ENCODE results near the gene EXOC3.

The EXOC3 gene

DNA sequence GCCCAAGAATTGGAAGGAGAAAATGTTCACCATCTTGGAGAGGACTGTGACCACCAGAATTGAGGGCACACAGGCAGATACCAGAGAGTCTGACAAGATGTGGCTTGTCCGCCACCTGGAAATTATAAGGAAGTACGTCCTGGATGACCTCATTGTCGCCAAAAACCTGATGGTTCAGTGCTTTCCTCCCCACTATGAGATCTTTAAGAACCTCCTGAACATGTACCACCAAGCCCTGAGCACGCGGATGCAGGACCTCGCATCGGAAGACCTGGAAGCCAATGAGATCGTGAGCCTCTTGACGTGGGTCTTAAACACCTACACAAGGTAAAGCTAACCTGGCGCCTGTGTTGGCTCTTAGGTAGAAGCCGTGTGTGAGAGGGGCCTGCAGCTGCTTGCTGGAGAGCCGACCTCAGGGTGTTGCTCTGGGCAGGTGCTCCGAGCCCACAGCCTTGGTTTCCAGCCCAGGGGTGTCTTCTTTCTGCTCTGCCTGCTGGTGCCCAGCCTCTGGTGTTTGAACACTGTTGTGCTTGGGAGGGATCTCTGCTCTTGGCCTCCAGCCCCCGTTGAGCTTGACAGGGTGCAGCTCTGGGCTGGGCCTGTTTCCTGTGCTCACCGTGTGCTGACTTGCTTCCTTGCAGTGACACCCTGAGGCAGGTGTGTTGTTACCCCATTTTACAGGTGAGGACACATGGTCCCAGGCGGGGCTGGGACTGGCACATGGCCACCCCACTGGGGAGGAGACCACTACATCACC lies 10.9 kb downstream of the EXOC3 start:
- H3K27me3 ChIP-seq (ENCODE audit: control insufficient read depth in 1 of 2, insufficient read depth in 2 of 2, low read length in 2 of 2), result no peaks in the 10 kb centered on the region
- peaks cover 0 to 8% of the 10 kb centered on the region in 2 donors for H3K9me3 ChIP-seq (ENCODE audit: control insufficient read depth in 2 of 2, low read length in 2 of 2)
- no peak overlapping the region for H3K9ac ChIP-seq (ENCODE audit: low read length in 2 of 2)
- no peak overlapping the region for H3K4me3 ChIP-seq (ENCODE audit: low read length in 2 of 2)
- H3K4me1 ChIP-seq (ENCODE audit: control insufficient read depth, insufficient read depth, low read length), result no peaks in the 10 kb centered on the region
- H3K27ac ChIP-seq (ENCODE audit: low read length), result no peak overlapping the region
- H3K36me3 ChIP-seq (ENCODE audit: control insufficient read depth in 2 of 2, insufficient read depth in 2 of 2, low read length in 2 of 2), result peaks cover 57 to 64% of the 10 kb centered on the region in 2 donors

DNA sequence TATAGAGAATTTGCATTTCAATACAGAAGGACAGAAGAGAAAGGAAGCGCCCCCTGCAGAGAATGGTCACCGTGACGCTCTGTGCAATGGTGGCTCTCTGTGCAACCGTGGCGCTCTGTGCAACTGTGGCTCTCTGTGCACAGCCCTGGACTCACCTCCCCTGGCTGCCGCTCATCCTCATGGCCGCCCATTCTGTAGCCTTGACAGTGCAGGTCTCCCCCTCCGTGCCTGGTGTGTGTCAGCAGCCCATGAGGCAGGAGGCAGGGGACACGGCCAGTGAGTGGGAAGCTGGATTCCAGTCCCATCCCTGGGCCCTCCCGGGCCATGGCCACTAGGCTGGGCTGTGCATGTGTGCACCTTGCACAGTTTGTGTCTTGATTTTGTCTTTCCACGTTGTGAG lies 12.0 kb downstream of the EXOC3 start:
- H3K36me3 ChIP-seq (ENCODE audit: control insufficient read depth in 2 of 2, insufficient read depth in 2 of 2, low read length in 2 of 2), result peaks cover 56 to 63% of the 10 kb centered on the region in 2 donors
- no peak overlapping the region for H3K4me3 ChIP-seq (ENCODE audit: low read length in 2 of 2)
- H3K9ac ChIP-seq (ENCODE audit: low read length in 2 of 2), result no peak overlapping the region
- no peaks in the 10 kb centered on the region for H3K4me1 ChIP-seq (ENCODE audit: control insufficient read depth, insufficient read depth, low read length)
- H3K27me3 ChIP-seq (ENCODE audit: control insufficient read depth in 1 of 2, insufficient read depth in 2 of 2, low read length in 2 of 2), result no peaks in the 10 kb centered on the region
- peaks cover 0 to 8% of the 10 kb centered on the region in 2 donors for H3K9me3 ChIP-seq (ENCODE audit: control insufficient read depth in 2 of 2, low read length in 2 of 2)
- no peak overlapping the region for H3K27ac ChIP-seq (ENCODE audit: low read length)

DNA sequence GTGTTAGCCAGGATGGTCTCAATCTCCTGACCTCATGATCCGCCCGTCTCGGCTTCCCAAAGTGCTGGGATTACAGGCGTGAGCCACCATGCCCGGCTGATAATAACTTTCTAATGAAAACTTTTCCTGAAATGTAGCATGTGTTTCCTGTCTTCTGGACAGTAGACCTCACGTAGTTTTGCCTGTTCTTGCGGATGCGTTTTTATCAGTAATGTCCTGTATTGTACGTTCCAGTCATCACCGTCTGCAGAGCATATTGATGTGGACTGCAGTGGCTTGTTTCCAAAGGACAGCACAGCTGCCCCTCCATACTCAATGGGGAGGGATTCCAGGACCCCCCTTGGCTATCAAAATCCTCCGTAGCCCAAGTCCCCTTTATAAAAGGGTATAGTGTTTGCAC lies 12.8 kb downstream of the EXOC3 start:
- Histone ChIP-seq H3K9me3 (ENCODE audit: control insufficient read depth in 2 of 2, low read length in 2 of 2) (peaks cover 0 to 8% of the 10 kb centered on the region in 2 donors), H3K36me3 (ENCODE audit: control insufficient read depth in 2 of 2, insufficient read depth in 2 of 2, low read length in 2 of 2) (peaks cover 63 to 65% of the 10 kb centered on the region in 2 donors), H3K9ac (ENCODE audit: low read length in 2 of 2) (no peak overlapping the region), H3K4me1 (ENCODE audit: control insufficient read depth, insufficient read depth, low read length) (no peaks in the 10 kb centered on the region), H3K4me3 (ENCODE audit: low read length in 2 of 2) (no peak overlapping the region), H3K27ac (ENCODE audit: low read length) (no peak overlapping the region), H3K27me3 (ENCODE audit: control insufficient read depth in 1 of 2, insufficient read depth in 2 of 2, low read length in 2 of 2) (no peaks in the 10 kb centered on the region)

DNA sequence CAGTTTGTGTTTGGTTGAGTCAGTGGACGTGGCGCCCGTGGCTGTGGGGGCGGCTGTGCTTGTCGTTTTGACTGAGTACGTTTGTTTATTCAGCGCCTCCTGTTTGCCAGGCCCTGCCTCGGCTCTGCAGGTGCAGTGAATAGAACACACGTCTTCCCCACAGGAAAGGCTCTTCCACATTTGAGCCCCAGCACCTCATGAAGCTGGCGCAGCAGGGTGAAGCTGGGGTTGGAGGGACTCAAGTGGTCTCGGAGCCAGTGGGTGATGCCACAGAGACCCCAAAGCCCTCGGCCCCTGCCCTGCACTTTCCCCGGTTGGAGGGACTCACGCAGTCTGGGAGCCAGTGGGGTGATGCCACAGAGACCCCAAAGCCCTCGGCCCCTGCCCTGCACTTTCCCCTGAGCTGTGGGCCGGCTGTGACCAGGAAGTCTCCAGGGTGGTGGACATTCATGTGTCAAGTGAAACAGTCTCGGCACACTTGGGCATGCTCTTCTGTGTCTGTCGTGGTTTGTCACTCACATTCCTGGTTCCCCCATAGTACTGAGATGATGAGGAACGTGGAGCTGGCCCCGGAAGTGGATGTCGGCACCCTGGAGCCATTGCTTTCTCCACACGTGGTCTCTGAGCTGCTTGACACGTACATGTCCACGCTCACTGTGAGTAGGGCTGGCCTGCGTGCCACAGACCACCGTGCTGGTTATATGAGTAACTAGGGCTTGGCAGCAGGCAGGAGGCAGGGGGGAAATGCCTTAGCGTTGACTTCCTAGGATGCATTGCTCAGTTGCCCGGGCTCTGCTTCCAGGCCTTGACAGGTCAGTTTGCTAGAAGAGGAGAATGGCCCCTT lies 13.6 kb downstream of the EXOC3 start:
- no peaks in the 10 kb centered on the region for H3K27me3 ChIP-seq (ENCODE audit: control insufficient read depth in 1 of 2, insufficient read depth in 2 of 2, low read length in 2 of 2)
- H3K9me3 ChIP-seq (ENCODE audit: control insufficient read depth in 2 of 2, low read length in 2 of 2), result peaks cover 0 to 5% of the 10 kb centered on the region in 2 donors
- H3K4me3 ChIP-seq (ENCODE audit: low read length in 2 of 2), result no peak overlapping the region
- no peaks in the 10 kb centered on the region for H3K4me1 ChIP-seq (ENCODE audit: control insufficient read depth, insufficient read depth, low read length)
- peaks cover 62 to 64% of the 10 kb centered on the region in 2 donors for H3K36me3 ChIP-seq (ENCODE audit: control insufficient read depth in 2 of 2, insufficient read depth in 2 of 2, low read length in 2 of 2)
- no peak overlapping the region for H3K27ac ChIP-seq (ENCODE audit: low read length)
- H3K9ac ChIP-seq (ENCODE audit: low read length in 2 of 2), result no peak overlapping the region

DNA sequence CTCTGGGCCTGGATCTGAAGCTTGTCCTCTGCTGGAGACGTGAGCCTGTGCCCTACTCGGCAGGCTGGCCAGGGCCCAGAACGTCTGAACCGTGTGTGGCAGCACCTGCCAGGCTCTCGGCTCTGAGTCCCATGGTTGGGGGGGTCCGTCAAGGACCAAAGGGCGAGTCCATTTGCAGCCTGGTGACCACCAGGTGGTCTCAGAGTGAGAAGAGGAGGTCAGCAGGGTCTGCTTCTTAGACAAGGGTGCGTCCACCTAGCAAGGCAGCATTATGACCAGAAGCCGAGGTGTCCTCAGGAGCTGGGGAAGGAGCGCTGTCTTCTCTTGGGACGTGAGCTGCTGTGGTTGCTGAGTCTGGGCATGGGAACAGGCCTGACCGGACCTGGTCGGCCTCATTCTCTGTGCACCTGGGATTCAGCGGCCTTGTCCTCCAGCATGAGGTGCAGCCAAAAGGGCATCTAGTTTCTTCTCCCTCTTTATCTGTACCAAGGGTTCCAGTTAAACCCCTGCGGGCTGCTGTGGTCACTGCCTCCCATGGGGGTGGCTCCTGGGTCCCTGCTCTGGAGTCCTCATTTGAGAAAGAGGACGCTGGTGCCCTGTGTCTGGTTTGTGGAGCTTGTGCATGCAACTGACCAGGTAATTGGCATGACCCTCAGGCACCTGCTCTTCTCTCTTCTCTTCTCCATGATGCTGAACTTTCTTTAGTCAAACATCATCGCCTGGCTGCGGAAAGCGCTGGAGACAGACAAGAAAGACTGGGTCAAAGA lies 14.4 kb downstream of the EXOC3 start:
- H3K27me3 ChIP-seq (ENCODE audit: control insufficient read depth in 1 of 2, insufficient read depth in 2 of 2, low read length in 2 of 2), result no peaks in the 10 kb centered on the region
- no peak overlapping the region for H3K27ac ChIP-seq (ENCODE audit: low read length)
- no peaks in the 10 kb centered on the region for H3K4me1 ChIP-seq (ENCODE audit: control insufficient read depth, insufficient read depth, low read length)
- no peak overlapping the region for H3K4me3 ChIP-seq (ENCODE audit: low read length in 2 of 2)
- no peaks in the 10 kb centered on the region for H3K9me3 ChIP-seq (ENCODE audit: control insufficient read depth in 2 of 2, low read length in 2 of 2)
- no peak overlapping the region for H3K9ac ChIP-seq (ENCODE audit: low read length in 2 of 2)
- H3K36me3 ChIP-seq (ENCODE audit: control insufficient read depth in 2 of 2, insufficient read depth in 2 of 2, low read length in 2 of 2), result peaks cover 63 to 67% of the 10 kb centered on the region in 2 donors

DNA sequence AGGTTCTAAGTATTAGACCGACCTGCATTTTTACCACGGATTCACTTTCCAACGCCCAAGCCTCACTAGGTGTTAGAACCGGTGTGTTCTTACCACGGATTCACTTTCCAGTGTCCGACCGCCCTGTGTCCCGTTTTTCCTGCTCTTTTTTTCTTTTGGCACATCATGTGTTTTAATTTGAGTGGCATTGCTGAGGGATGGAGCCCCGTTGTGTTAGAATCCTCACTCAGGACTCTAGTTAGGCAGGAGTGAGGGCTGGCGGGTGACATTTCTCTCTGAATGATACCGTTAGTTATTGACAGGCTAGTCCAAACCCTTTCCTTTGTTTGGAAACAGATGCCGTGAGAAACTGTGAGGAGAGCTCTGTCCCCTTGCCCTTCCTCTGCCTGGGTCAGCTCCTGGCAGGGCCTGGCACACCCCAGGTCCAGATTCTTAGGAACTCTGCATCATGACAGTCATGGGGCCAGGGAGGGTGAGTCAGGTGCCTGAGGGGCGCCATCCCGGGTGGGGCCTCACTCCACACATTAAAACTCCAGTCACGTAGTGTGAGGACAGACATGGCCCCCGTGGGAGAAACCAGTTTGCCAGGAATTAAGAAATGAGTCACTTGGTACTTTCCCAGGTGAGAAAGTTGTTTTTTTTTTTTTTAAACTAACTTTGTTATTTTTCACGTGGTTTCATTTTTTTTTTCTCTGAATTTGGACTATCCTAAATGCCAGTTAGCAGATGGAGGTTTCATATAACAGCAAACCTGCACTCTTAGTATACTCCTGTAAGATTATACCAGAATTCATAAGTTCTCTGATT lies 15.8 kb downstream of the EXOC3 start:
- no peaks in the 10 kb centered on the region for H3K27me3 ChIP-seq (ENCODE audit: control insufficient read depth in 1 of 2, insufficient read depth in 2 of 2, low read length in 2 of 2)
- no peak overlapping the region for H3K9ac ChIP-seq (ENCODE audit: low read length in 2 of 2)
- no peak overlapping the region for H3K27ac ChIP-seq (ENCODE audit: low read length)
- no peaks in the 10 kb centered on the region for H3K9me3 ChIP-seq (ENCODE audit: control insufficient read depth in 2 of 2, low read length in 2 of 2)
- H3K36me3 ChIP-seq (ENCODE audit: control insufficient read depth in 2 of 2, insufficient read depth in 2 of 2, low read length in 2 of 2), result peaks cover 55 to 60% of the 10 kb centered on the region in 2 donors
- no peaks in the 10 kb centered on the region for H3K4me1 ChIP-seq (ENCODE audit: control insufficient read depth, insufficient read depth, low read length)
- H3K4me3 ChIP-seq (ENCODE audit: low read length in 2 of 2), result no peak overlapping the region

DNA sequence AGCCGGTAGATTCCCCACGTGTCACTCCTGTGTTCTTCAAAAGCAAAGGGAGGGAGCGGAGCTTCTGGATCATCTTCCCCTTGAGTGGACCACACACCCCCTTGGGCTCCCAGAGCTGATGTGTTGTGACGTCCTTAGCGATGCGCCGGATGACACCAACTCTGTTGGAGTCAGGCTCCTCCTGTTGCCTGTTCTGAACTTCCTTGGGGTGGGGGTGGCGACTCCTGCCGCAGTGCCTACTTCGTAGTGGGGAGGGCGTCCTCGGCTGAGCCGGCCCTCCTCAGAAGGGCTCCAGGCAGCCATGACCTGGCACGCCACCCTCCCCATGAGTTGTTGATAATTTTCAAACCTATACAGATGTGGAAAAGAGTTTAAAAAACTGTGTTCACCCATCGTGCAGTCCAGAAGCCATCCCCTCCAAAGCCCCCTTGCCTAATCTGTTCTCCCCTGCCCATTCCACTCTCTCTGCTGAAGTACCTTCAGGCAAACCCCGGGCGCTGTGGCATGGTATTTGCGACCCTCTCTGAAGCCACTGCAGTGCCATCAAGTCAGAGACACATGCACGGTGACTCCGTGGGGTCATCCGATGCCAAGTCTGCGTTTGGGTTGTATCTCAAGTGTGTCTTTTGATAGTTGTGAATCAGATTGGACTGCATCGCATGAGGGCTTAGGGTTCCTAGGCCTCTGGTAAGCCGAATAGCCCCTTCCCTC lies 16.7 kb downstream of the EXOC3 start:
- no peaks in the 10 kb centered on the region for H3K9me3 ChIP-seq (ENCODE audit: control insufficient read depth in 2 of 2, low read length in 2 of 2)
- no peaks in the 10 kb centered on the region for H3K4me1 ChIP-seq (ENCODE audit: control insufficient read depth, insufficient read depth, low read length)
- H3K4me3 ChIP-seq (ENCODE audit: low read length in 2 of 2), result no peak overlapping the region
- H3K36me3 ChIP-seq (ENCODE audit: control insufficient read depth in 2 of 2, insufficient read depth in 2 of 2, low read length in 2 of 2), result peaks cover 54 to 61% of the 10 kb centered on the region in 2 donors
- H3K27me3 ChIP-seq (ENCODE audit: control insufficient read depth in 1 of 2, insufficient read depth in 2 of 2, low read length in 2 of 2), result no peaks in the 10 kb centered on the region
- H3K9ac ChIP-seq (ENCODE audit: low read length in 2 of 2), result no peak overlapping the region
- H3K27ac ChIP-seq (ENCODE audit: low read length), result no peak overlapping the region

DNA sequence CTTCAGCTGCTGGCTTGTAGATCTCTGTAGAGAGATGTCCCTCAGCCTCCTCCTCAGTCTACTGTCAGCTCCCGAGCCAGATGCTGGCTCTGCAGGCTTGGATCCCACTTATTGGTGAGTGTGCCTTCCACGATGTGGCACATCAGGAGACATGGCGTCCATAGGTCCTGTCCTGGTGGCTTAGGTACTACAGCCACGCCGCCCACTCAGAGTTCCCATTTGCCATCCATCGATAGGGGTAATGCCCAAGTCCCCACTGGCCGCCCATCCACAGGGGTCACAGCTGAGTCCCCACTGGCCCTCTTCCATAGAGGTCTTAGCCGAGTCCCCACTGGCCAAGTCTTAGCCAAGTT lies 17.3 kb downstream of the EXOC3 start:
- no peaks in the 10 kb centered on the region for H3K27me3 ChIP-seq (ENCODE audit: control insufficient read depth in 1 of 2, insufficient read depth in 2 of 2, low read length in 2 of 2)
- H3K27ac ChIP-seq (ENCODE audit: low read length), result no peak overlapping the region
- no peak overlapping the region for H3K9ac ChIP-seq (ENCODE audit: low read length in 2 of 2)
- H3K9me3 ChIP-seq (ENCODE audit: control insufficient read depth in 2 of 2, low read length in 2 of 2), result no peaks in the 10 kb centered on the region
- no peaks in the 10 kb centered on the region for H3K4me1 ChIP-seq (ENCODE audit: control insufficient read depth, insufficient read depth, low read length)
- H3K4me3 ChIP-seq (ENCODE audit: low read length in 2 of 2), result no peak overlapping the region
- H3K36me3 ChIP-seq (ENCODE audit: control insufficient read depth in 2 of 2, insufficient read depth in 2 of 2, low read length in 2 of 2), result peaks cover 54 to 57% of the 10 kb centered on the region in 2 donors

DNA sequence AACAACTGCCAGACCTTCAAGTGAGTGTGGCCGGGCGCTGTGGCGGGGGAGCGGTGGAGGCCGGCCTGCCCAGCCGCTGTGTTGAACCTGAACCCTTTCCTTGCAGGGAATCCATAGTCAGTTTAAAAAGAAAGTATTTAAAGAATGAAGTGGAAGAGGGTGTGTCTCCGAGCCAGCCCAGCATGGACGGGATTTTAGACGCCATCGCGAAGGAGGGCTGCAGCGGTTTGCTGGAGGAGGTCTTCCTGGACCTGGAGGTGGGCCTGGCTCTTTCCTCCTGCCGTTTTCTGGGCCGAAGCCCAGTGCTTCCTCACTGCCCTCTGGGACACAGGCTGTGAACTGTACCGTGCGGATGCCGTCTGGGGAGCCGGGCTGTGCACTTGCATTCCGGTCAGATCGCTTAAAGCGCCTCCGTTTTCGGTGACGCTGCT lies 19.1 kb downstream of the EXOC3 start:
- no peak overlapping the region for H3K27ac ChIP-seq (ENCODE audit: low read length)
- H3K27me3 ChIP-seq (ENCODE audit: control insufficient read depth in 1 of 2, insufficient read depth in 2 of 2, low read length in 2 of 2), result no peaks in the 10 kb centered on the region
- no peaks in the 10 kb centered on the region for H3K4me1 ChIP-seq (ENCODE audit: control insufficient read depth, insufficient read depth, low read length)
- no peaks in the 10 kb centered on the region for H3K9me3 ChIP-seq (ENCODE audit: control insufficient read depth in 2 of 2, low read length in 2 of 2)
- no peak overlapping the region for H3K4me3 ChIP-seq (ENCODE audit: low read length in 2 of 2)
- H3K9ac ChIP-seq (ENCODE audit: low read length in 2 of 2), result no peak overlapping the region
- peaks cover 52 to 60% of the 10 kb centered on the region in 2 donors for H3K36me3 ChIP-seq (ENCODE audit: control insufficient read depth in 2 of 2, insufficient read depth in 2 of 2, low read length in 2 of 2)
